Measurements from ENCODE around the gene KIF21A. TPM values are rescaled to one million over a fixed set of nuclear protein-coding genes. Genes with fewer than 3 reads are reported as not detected.

The KIF21A gene
- total and polyA plus RNA-seq, 3 donors from 2014 or later, result 13.3 to 89.2 (median 70.2) TPM

- Histone ChIP-seq H3K36me3 (ENCODE audit: low read depth, missing control alignments) (no peaks in the 10 kb centered on the region), H3K27ac (no peak overlapping the region), H3K27me3 (no peaks in the 10 kb centered on the region), H3K9me3 (no peaks in the 10 kb centered on the region), H3K4me1 (no peaks in the 10 kb centered on the region), H3K4me3 (no peak overlapping the region)
- TF ChIP-seq CTCF (IDR thresholded peaks at IDR 0.05) (no peak), POLR2A (IDR thresholded peaks at IDR 0.05) (no peak)
- WGBS, 2 donors, result 54 to 58% methylated on average over 5 of the region's 5 CpGs
- intact Hi-C loops (cut with DNase I; ENCODE audit: low total_unique reads), result no loop called here
- DNase-seq, result no peak
These were observed 49.0 kb downstream of the KIF21A start for GRCh38 chr12:39393890-39394289.

GRCh38 chr12:39393179-39393578, 49.7 kb downstream of the KIF21A start:
- Histone ChIP-seq H3K4me3 (no peak overlapping the region), H3K9me3 (no peaks in the 10 kb centered on the region), H3K4me1 (no peaks in the 10 kb centered on the region), H3K27ac (no peak overlapping the region), H3K36me3 (ENCODE audit: low read depth, missing control alignments) (no peaks in the 10 kb centered on the region), H3K27me3 (no peaks in the 10 kb centered on the region)
- intact Hi-C loops (cut with DNase I; ENCODE audit: low total_unique reads), result no loop called here
- 64 to 79% methylated on average over 2 of the region's 2 CpGs for WGBS, 2 donors
- TF ChIP-seq POLR2A (IDR thresholded peaks at IDR 0.05), result no peak
- TF ChIP-seq CTCF (IDR thresholded peaks at IDR 0.05), result no peak
- no peak for DNase-seq

GRCh38 chr12:39392154-39392925, 50.6 kb downstream of the KIF21A start:
- TF ChIP-seq CTCF (IDR thresholded peaks at IDR 0.05), result no peak
- no peak for TF ChIP-seq POLR2A (IDR thresholded peaks at IDR 0.05)
- H3K27ac ChIP-seq, result no peak overlapping the region
- WGBS, 2 donors, result 75 to 95% methylated on average over 1 of the region's 1 CpG
- no peak overlapping the region for H3K4me3 ChIP-seq
- no peak for DNase-seq
- no peaks in the 10 kb centered on the region for H3K4me1 ChIP-seq
- no peaks in the 10 kb centered on the region for H3K36me3 ChIP-seq (ENCODE audit: low read depth, missing control alignments)
- H3K9me3 ChIP-seq, result no peaks in the 10 kb centered on the region
- intact Hi-C loops (cut with DNase I; ENCODE audit: low total_unique reads), result no loop called here
- H3K27me3 ChIP-seq, result no peaks in the 10 kb centered on the region

GRCh38 chr12:39390752-39391151, 52.2 kb downstream of the KIF21A start:
- Histone ChIP-seq H3K36me3 (ENCODE audit: low read depth, missing control alignments) (no peaks in the 10 kb centered on the region), H3K27ac (no peak overlapping the region), H3K9me3 (no peaks in the 10 kb centered on the region), H3K4me1 (no peaks in the 10 kb centered on the region), H3K27me3 (no peaks in the 10 kb centered on the region), H3K4me3 (no peak overlapping the region)
- no peak for DNase-seq
- intact Hi-C loops (cut with DNase I; ENCODE audit: low total_unique reads), result no loop called here
- no peak for TF ChIP-seq POLR2A (IDR thresholded peaks at IDR 0.05)
- TF ChIP-seq CTCF (IDR thresholded peaks at IDR 0.05), result no peak

All from testis (tissue), 3 donors.